CD4-positive, alpha-beta T cell treated with Interleukin-10 for 1 hour (primary cell): ENCODE measurements around the gene CSH1.

ENCODE experiments used
- DNase-seq: peaks from one replicate; pipeline ENCODE4 v3.0.0-alpha.2; 2020

The CSH1 gene

DNA sequence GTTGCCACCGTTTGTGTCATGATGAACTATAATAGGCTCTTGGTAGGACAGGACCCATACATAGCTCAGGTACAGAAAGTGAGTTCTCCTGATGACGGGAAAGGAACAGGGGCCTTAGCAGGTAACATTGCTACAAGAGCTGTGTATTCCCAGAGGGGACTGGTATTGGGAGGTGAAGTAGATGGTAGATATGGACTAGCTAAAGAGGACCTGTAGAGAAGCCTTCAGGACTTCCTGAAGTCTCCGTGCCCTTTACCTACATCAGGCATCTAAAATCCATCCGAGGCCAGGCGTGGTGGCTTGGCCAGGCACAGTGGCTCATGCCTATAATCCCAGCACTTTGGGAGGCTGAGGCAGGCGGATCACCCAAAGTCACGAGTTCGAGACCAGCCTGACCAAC, 41.2 kb downstream of the CSH1 start:
- DNase-seq, result no peak

GRCh38 chr17:63854709-63855108, 41.7 kb downstream of the CSH1 start:
- no peak for DNase-seq

DNA sequence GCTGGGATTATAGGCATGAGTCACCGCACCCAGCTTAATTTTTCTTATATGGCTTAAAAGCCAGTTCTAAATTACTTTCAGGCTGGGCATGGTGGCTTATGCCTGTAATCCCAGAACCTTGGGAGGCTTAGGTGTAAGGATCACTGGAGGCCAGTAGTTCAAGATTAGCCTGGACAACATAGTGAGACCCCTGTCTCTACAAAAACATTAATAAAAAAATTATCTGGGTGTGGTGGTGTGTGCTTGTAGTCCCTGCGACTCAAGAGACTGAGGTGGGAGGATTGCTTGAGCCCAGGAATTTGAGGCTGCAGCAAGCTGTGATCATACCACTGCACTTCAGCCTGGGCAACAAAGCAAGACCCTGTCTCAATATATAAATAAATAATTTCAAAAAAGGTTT, 43.1 kb downstream of the CSH1 start:
- DNase-seq, result no peak

DNA sequence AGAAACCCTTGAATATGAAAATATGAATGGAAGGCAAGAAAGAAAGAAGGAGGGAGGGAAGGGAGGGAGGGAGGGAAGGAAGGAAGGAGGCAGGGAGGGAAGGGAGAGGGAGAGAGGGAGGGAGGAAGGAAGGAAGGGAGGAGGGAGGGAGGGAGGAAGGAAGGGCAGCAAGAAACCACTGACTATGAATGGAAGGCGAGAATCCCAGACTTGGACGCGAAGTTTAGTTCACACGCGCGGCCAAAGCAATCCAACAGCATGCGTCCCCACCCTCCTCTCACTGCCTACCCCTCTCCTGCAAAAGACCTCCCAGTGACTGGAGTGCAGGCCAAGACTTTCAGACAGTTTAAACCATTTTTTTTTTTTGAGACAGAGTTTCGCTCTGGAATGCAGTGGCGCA, 46.0 kb downstream of the CSH1 start:
- DNase-seq, result no peak

GRCh38 chr17:63848834-63849689, 47.3 kb downstream of the CSH1 start:
- DNase-seq, result peak; percentile 95

DNA sequence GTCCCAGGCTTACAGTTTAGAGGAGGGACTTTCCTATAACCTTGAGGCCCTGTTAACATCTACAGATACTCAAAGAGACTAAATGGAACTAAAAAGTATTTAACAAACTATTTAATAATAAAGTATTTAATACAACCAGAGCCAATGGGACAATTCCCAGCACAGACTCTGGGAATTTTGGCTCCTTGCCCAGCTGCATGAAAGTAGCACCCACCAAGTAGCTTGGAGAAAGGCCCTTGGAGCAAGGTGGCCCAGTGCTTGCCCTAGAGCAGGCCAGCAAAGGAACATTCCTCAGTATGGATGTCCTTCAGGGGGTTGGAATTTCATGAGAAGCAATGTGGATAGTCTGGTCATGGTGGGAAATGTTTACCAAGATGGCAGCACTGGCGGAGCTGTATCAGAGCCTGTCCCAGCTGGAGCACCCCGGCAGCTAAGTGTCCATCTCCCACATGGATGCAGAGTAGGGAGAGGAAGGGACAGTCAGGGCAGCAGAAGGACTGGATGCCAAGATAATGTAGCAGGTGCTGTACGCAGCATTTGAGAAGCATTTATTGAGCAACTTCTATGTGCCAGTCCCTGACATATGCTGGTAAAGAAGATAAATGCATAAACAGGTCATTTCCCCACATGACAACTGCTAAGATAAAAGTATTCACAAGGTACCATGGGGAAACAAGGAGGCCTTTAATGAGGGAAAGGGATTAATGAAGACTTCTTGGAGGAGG, 48.7 kb downstream of the CSH1 start:
- DNase-seq, result no peak

GRCh38 chr17:63845509-63845908, 50.9 kb downstream of the CSH1 start:
- no peak for DNase-seq
